HK-2 (cell line): ENCODE data around the gene C12orf57.

ENCODE experiments used
- DNase-seq: peaks from one replicate; pipeline ENCODE4 v3.0.0-alpha.2; 2018; ENCODE audit not compliant: unreplicated experiment

The C12orf57 gene

GRCh38 chr12:6964605-6965025, 20.8 kb downstream of the C12orf57 start:
- no peak for DNase-seq

- peak; percentile 61 for DNase-seq
Measured at GRCh38 chr12:6965026-6965661, 21.3 kb downstream of the C12orf57 start.

GRCh38 chr12:6965714-6966113, 21.9 kb downstream of the C12orf57 start:
- no peak for DNase-seq

GRCh38 chr12:6966351-6966750, 22.5 kb downstream of the C12orf57 start:
- no peak for DNase-seq

DNA sequence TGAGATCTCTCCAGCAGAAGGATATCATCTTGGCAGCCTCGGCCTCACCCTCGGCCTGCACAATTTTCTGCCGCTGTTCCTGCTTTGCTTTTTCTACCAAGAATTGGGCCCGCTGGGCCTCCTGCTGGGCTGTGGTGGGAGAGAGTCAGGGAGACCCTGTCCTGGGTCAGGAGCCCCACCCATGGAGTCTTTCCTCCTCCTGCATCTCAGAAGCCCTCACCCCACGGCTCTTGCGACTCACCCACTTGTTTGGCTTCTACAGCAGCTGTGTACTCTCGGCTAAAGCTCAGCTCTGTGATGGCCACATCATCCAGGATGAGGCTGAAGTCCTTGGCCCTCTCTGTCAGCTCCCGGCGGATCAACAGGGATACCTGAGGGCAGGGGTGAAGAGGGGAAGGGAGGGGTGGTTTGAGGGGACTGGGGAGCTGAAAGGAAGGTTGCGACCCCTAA, 23.9 kb downstream of the C12orf57 start:
- DNase-seq, result no peak

DNA sequence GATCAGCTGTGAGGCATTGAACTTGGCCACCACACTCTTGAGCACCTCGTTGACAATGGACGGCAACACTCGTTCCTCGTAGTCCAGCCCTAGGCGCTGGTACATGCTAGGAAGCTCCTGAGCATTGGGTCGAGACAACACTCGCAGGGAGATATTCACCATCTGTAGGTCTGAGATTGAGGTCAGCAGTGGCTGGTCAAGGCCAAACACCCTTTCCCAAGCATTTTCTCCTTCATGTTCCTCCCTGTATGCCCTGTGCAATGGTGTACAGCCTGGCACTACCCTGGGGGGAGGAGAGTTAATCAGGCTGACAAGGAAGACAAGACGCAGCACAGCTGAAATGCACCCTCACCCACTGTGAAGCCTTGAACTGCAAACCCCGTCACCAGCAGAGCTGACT, 24.6 kb downstream of the C12orf57 start:
- DNase-seq, result no peak

DNA sequence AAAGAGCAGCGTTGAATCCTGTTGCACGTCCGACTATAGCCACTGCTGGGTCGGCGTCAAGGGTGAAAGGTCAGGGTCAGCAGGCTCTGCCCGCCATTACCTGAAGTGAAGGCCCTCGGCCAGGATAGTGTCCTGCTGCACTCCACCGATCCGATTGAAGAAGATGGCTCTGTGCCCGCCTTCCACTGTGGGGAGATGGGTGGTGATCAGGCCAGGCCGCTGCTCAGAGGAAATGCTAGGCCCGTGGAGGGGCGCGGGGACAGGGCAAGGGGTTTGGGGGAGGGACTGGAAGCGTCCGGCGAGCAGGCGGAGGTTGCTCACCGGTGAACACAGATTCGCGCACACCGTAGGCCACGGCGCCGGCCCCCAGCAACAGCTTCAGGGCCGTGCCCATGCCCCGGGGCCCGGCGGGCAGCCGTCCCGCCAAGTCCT, 26.3 kb downstream of the C12orf57 start:
- no peak for DNase-seq

DNA sequence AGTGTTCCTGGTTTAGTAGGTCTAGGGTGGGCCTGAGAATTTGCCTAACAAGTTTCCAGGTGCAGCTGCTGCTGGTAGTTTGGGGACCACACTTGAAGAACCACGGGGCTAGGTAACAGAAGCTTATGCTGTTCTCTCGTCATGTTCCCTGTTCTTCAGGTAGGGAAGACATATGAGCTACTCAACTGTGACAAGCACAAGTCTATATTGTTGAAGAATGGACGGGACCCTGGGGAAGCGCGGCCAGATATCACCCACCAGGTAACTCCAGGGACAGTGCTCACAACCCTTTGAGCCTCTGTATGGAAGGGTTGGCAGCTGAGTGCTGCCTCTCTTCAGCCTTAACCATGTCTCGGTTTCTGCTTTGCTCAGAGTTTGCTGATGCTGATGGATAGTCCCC, 30.4 kb downstream of the C12orf57 start:
- DNase-seq, result no peak

- DNase-seq, result no peak
Measured at GRCh38 chr12:6975297-6976032, 31.6 kb downstream of the C12orf57 start.

- DNase-seq, result no peak
Measured at GRCh38 chr12:6977653-6978052, 33.8 kb downstream of the C12orf57 start.

- DNase-seq, result no peak
Measured at GRCh38 chr12:6978188-6978587, 34.4 kb downstream of the C12orf57 start.

DNA sequence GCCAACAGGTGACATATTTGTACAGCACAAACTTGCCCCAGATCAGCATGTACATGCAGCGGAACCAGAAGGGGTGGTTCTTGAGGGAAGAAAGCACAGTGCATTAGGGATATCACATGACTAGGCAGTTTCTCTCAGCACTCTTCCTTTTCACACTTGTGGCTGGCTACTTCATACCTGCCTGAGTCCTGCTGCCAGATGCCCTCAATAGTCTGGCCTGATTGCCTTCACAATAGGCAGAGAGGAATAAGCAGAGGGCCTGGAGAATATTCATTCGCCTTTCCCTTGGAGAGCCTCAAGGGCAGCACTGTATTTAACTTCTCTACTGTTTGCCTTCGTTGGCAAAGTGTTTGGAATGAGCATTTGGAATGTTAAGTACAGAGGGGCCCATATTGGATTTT, 34.8 kb downstream of the C12orf57 start:
- DNase-seq, result no peak

- DNase-seq, result no peak
Measured at GRCh38 chr12:6979021-6979420, 35.2 kb downstream of the C12orf57 start.

GRCh38 chr12:6979453-6979852, 35.6 kb downstream of the C12orf57 start:
- no peak for DNase-seq

DNA sequence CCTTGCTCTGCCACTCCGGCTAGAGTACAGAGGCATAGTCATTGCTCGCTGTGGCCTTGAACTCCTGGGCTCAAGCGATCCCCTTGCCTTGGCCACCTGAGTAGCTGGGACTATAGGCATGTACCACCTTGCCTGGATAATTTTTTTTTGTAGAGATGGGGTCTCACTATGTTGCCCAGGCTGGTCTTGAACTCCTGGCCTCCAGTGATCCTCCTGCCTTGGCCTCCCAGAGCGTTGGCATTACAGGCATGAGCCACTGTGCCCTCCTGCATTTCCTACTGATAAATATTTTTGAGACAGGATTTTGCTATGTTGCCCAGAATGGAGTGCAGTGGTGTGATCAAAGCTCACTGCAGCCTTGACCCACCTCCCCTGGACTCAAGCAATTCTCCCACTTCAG, 36.3 kb downstream of the C12orf57 start:
- no peak for DNase-seq

GRCh38 chr12:6980740-6981139, 36.9 kb downstream of the C12orf57 start:
- DNase-seq, result no peak

DNA sequence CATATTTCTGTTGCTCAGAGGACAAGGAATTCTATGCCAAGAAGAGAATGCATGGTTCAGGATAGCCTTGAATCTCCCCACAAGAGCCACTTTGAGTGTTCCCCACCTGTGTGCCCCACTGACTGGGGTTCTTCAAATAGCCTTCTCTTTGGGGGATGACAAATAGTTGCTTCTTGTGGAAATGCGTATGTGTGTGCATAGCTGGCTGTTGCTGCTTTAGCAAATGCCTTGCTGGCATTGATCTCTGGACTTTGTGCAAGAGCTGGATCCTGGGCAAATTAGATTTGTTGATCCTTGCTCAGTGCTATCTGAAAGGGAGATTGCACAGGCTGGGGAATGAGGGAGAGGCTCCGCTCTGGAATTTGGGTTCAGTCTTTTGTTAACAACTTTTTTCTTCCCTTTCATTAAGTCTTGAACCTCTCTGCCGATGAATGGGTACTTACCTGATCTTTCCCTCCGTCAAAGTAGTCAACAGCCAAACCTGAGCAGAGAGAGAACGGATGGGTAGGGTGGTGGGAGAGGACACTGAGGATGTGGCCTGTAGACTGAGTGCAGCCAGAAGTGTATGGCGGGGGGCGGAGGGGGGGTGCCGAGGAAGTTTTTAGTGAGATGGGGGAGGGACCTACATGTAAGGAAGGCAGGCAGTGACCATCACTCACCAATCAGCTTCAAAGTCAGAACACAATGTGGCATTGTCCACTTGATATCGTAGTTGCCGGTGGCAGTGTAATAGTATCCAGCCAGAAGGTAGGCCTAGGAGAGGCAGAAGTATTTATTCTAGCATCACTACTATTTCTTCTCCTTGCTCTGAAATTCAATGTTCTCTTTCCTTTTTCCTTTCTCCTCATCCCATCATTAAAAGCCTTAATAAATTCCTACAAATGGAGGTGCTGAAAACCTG, 37.6 kb downstream of the C12orf57 start:
- DNase-seq, result no peak

DNA sequence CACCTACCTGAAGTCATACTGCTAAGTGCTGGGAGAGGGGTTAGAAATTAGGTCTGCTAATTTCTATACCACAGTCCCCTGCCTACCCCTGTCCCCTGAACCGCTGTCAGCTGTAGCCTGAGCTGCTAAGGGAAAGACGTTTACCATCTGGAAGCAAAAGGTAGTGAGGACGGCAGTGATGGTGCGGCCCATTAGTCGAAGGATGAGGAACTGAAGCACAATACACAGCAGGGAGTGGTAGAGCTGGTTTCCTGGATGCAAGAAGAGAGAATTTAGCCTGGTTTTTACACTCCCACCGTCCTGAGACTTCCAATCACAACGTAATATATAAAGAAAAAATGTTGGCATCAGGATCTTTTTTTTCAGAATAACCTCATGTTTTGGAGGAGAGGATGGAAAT, 38.7 kb downstream of the C12orf57 start:
- DNase-seq, result no peak

DNA sequence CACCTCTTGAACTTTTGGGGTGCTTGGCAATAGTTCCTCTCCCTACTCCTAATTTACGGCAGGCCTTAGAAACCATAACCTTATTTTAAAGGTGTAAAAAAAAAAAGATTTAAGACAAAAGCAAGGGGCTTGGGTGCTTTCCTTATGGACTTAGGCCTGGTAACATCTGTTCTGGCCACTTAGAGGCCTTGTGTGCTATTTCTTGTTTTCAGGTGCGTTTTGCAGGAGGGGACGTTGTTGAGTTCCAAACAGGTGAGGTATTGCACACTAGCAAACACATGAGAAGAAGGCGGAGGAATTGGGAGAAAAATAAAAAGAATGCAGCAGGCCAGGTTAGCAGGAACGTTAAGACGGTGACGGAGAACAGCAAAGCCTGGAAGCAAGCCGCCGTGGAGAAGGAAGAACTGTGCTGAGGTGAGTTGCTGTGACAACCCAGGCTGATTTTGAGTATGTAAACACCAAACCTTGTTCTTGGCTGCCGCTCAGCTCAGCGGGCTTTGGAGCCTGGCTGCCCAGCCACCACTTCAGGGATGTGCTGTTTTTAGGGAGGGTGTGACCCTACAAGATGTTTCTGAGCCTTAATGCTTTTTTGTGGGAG, 44.2 kb downstream of the C12orf57 start:
- DNase-seq, result no peak
